Mesenchymal stem cell (in vitro differentiated cells and primary cell): ENCODE results near the gene ZNF609.
"Not testable (repeated sequence)": the region's sequence is repeated elsewhere in the genome, so short reads cannot be mapped to it uniquely, and the experiment has no call there.

ENCODE experiments used
- DNase-seq: peaks from one replicate; pipeline ENCODE4 v3.0.0-alpha.2; 2013
- H2AFZ ChIP-seq: one replicate; pipeline ENCODE4 v1.6.1; 2013; ENCODE audit warnings: low read depth, mild to moderate bottlenecking, control low read depth, inconsistent platforms, low read length, moderate library complexity
- H2AK5ac ChIP-seq: 2 replicates; pipeline ENCODE4 v1.6.1; 2013; ENCODE audit warnings: low read length, moderate library complexity, mild to moderate bottlenecking, inconsistent platforms; ENCODE audit not compliant: severe bottlenecking
- H2BK120ac ChIP-seq: one replicate; pipeline ENCODE4 v1.6.1; 2013; ENCODE audit warnings: low read depth, mild to moderate bottlenecking, inconsistent platforms, low read length, moderate library complexity
- H2BK12ac ChIP-seq, 2 experiments: one replicate each; pipeline ENCODE4 v1.6.1; 2013; ENCODE audit warnings: inconsistent platforms in 2 of 2, low read length in 2 of 2, mild to moderate bottlenecking in 2 of 2, moderate library complexity in 2 of 2, control low read depth in 1 of 2
- H2BK15ac ChIP-seq: one replicate; pipeline ENCODE4 v1.6.1; 2013; ENCODE audit warnings: mild to moderate bottlenecking, low read depth, inconsistent platforms; ENCODE audit not compliant: poor library complexity, severe bottlenecking
- H2BK5ac ChIP-seq: 2 replicates; pipeline ENCODE4 v1.6.1; 2013; ENCODE audit warnings: low read depth, mild to moderate bottlenecking, low read length, control low read depth, inconsistent platforms; ENCODE audit not compliant: poor library complexity, severe bottlenecking
- H3K14ac ChIP-seq, 2 experiments: one replicate each; pipeline ENCODE4 v1.6.1; 2013; ENCODE audit warnings: inconsistent platforms in 2 of 2, low read length in 2 of 2, control low read depth in 1 of 2, mild to moderate bottlenecking in 1 of 2, moderate library complexity in 1 of 2
- H3K18ac ChIP-seq, 2 experiments: one replicate each; pipeline ENCODE4 v1.6.1; 2013; ENCODE audit warnings: inconsistent platforms in 2 of 2, low read length in 2 of 2, control low read depth in 1 of 2, low read depth in 1 of 2, mild to moderate bottlenecking in 1 of 2
- H3K23ac ChIP-seq, 2 experiments: one replicate each; pipeline ENCODE4 v1.6.1; 2013; ENCODE audit warnings: inconsistent platforms in 2 of 2, low read length in 2 of 2, mild to moderate bottlenecking in 2 of 2, moderate library complexity in 2 of 2, control low read depth in 1 of 2
- H3K27ac ChIP-seq: 2 replicates; pipeline ENCODE4 v1.5.1; 2013; ENCODE audit warnings: mild to moderate bottlenecking, moderate library complexity, low read length, control low read depth, inconsistent platforms; ENCODE audit not compliant: poor library complexity, severe bottlenecking
- H3K27me3 ChIP-seq, 2 experiments: 2 replicates each; pipeline versions ENCODE4 v1.6.1 to v1.7.0; 2013; ENCODE audit warnings: low read length in 2 of 2, mild to moderate bottlenecking in 2 of 2, moderate library complexity in 2 of 2, control low read depth in 1 of 2, inconsistent platforms in 1 of 2; ENCODE audit not compliant: control insufficient read depth in 1 of 2, insufficient read depth in 1 of 2
- H3K36me3 ChIP-seq, 2 experiments: 2 replicates each; pipeline versions ENCODE4 v1.6.1 to v1.7.0; 2013; ENCODE audit warnings: low read length in 2 of 2, control low read depth in 1 of 2, inconsistent platforms in 1 of 2, low read depth in 1 of 2, mild to moderate bottlenecking in 1 of 2; ENCODE audit not compliant: insufficient read depth in 2 of 2, control insufficient read depth in 1 of 2
- H3K4ac ChIP-seq, 2 experiments: one replicate each; pipeline ENCODE4 v1.6.1; 2013; ENCODE audit warnings: inconsistent platforms in 2 of 2, low read length in 2 of 2, mild to moderate bottlenecking in 2 of 2, moderate library complexity in 2 of 2, control low read depth in 1 of 2, low read depth in 1 of 2
- H3K4me1 ChIP-seq: 2 replicates; pipeline ENCODE4 v1.6.1; 2013; ENCODE audit warnings: low read depth, low read length, control low read depth; ENCODE audit not compliant: control insufficient read depth, insufficient read depth
- H3K4me2 ChIP-seq: 2 replicates; pipeline ENCODE4 v1.6.1; 2013; ENCODE audit warnings: low read length, mild to moderate bottlenecking, inconsistent platforms; ENCODE audit not compliant: poor library complexity, severe bottlenecking
- H3K4me3 ChIP-seq, 2 experiments: 2 replicates each; pipeline versions ENCODE4 v1.5.1 to v1.7.0; 2013; ENCODE audit warnings: low read length in 2 of 2, mild to moderate bottlenecking in 2 of 2, control low read depth in 1 of 2, low read depth in 1 of 2; ENCODE audit not compliant: insufficient read depth in 1 of 2
- H3K79me1 ChIP-seq: replicated peaks from 2 replicates; pipeline ENCODE4 v1.6.1; 2013; ENCODE audit warnings: mild to moderate bottlenecking, control low read depth, low read length, inconsistent platforms; ENCODE audit not compliant: poor library complexity, severe bottlenecking
- H3K9ac ChIP-seq: 2 replicates; pipeline ENCODE4 v1.7.0; 2013; ENCODE audit warnings: mild to moderate bottlenecking, low read length, moderate library complexity
- H3K9me3 ChIP-seq: 2 replicates; pipeline ENCODE4 v1.7.0; 2013; ENCODE audit warnings: mild to moderate bottlenecking, low read length; ENCODE audit not compliant: control insufficient read depth
- H4K8ac ChIP-seq: one replicate; pipeline ENCODE4 v1.6.1; 2013; ENCODE audit warnings: inconsistent platforms, mild to moderate bottlenecking, low read length, moderate library complexity
- H4K91ac ChIP-seq: one replicate; pipeline ENCODE4 v1.6.1; 2013; ENCODE audit warnings: mild to moderate bottlenecking, low read length, inconsistent platforms
- WGBS: methylation state at CpG from one replicate; pipeline ENCODE4 v1.1.7; 2013; ENCODE audit warnings: mixed read lengths; 5-methylcytosine and 5-hydroxymethylcytosine counted together

ZNF609 gene

DNA sequence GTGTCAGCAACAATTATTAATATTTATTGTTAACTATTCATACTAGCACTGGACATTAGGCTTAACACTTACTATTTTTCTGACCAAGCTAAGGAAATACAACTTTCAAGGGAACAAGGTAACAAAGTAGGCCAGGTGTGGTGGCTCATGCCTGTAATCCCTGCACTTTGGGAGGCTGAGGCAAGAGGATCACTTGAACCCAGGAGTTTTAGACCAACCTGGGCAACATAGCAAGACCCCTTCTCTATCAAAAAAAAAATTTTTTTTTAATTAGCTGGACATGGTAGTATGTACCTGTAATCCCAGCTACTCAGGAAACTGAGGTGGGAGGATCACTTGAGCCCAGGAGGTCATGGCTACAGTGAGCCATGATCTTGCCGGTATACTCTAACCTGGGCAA, 183.3 kb downstream of the ZNF609 start:
- no peak overlapping the region for H3K23ac ChIP-seq
- peak overlapping the region; percentile 79 for H3K27ac ChIP-seq
- H3K14ac ChIP-seq, result no peak overlapping the region
- H3K36me3 ChIP-seq, result peaks cover 3 to 12% of the 10 kb centered on the region in 2 experiments
- H2AK5ac ChIP-seq, result peak overlapping the region; percentile 88
- no peak overlapping the region for H3K18ac ChIP-seq
- H2BK120ac ChIP-seq, result no peak overlapping the region
- H3K27me3 ChIP-seq, result no peaks in the 10 kb centered on the region
- H3K9me3 ChIP-seq, result no peaks in the 10 kb centered on the region
- H3K4me2 ChIP-seq, result no peak overlapping the region
- no peak for DNase-seq
- H3K4ac ChIP-seq, result no peak overlapping the region
- H3K4me1 ChIP-seq, result peaks cover 10% of the 10 kb centered on the region
- no peak overlapping the region for H3K4me3 ChIP-seq
- no peak overlapping the region for H2BK15ac ChIP-seq
- WGBS, result no CpG with 5 or more reads among the region's 1 CpG
- H2BK5ac ChIP-seq, result no peak overlapping the region
- peaks cover 31% of the 10 kb centered on the region for H3K79me1 ChIP-seq
- no peak overlapping the region for H4K91ac ChIP-seq
- no peak overlapping the region for H3K9ac ChIP-seq
- no peak overlapping the region for H2AFZ ChIP-seq
- no peak overlapping the region for H4K8ac ChIP-seq
- no peak overlapping the region for H2BK12ac ChIP-seq

DNA sequence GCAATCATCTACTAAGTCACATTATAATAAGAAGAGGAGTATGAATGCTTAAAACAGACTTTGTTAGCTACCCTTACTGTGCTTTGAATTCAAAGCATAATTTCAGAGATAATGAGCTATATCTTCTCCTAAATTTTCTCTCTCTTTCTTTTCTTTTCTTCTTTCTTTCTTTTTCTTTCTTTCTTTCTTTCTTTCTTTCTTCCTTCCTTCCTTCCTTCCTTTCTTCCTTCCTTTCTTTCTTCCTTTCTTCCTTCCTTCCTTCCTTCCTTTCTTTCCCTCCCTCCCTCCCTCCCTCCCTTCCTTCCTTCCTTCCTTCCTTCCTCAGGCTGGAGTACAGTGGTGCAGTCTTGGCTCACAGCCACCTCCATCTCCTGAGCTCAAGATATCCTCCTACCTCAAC, 184.4 kb downstream of the ZNF609 start:
- Histone ChIP-seq H3K79me1 (peaks cover 27% of the 10 kb centered on the region), H3K36me3 (peaks cover 3 to 12% of the 10 kb centered on the region in 2 experiments), H3K4me1 (peaks cover 10% of the 10 kb centered on the region)
- H3K27ac ChIP-seq, H3K4me3 ChIP-seq, H3K9ac ChIP-seq, H2BK15ac ChIP-seq, H2BK12ac ChIP-seq, H3K9me3 ChIP-seq, H4K8ac ChIP-seq, H3K4me2 ChIP-seq, H3K23ac ChIP-seq, H3K14ac ChIP-seq, DNase-seq, H2AK5ac ChIP-seq, H3K4ac ChIP-seq, H2AFZ ChIP-seq, H3K18ac ChIP-seq, H2BK120ac ChIP-seq, H3K27me3 ChIP-seq, H4K91ac ChIP-seq, H2BK5ac ChIP-seq: not testable (repeated sequence)

DNA sequence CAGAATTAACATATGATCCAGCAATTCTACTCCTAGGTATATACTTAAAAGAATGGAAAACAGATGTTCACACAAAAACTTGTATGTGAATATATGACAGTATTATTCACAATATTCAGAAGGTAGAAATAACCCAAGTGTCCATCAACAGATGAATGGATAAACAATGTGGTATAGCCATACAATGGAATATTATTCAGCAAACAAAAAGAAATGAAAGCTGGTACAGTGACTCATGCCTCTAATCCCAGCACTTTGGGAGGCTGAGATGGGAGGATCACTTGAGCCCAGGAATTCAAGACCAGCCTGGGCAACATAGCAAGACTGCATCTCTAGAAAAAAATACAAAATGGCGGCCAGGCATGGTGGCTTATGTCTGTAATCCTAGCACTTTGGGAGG, 185.6 kb downstream of the ZNF609 start:
- DNase-seq, result no peak
- no peak overlapping the region for H4K8ac ChIP-seq
- no peak overlapping the region for H3K23ac ChIP-seq
- H2BK5ac ChIP-seq, result no peak overlapping the region
- peaks cover 3 to 7% of the 10 kb centered on the region in 2 experiments for H3K36me3 ChIP-seq
- no peak overlapping the region for H3K4me2 ChIP-seq
- H2AFZ ChIP-seq, result no peak overlapping the region
- peaks cover 21% of the 10 kb centered on the region for H3K79me1 ChIP-seq
- H2BK12ac ChIP-seq, result no peak overlapping the region
- no peak overlapping the region for H3K4ac ChIP-seq
- H2BK15ac ChIP-seq, result no peak overlapping the region
- H3K27me3 ChIP-seq, result no peaks in the 10 kb centered on the region
- no peak overlapping the region for H3K14ac ChIP-seq
- H3K4me1 ChIP-seq, result peaks cover 10% of the 10 kb centered on the region
- H3K9me3 ChIP-seq, result no peaks in the 10 kb centered on the region
- 100% methylated on average over 1 of the region's 1 CpG for WGBS
- H2BK120ac ChIP-seq, result no peak overlapping the region
- no peak overlapping the region for H3K4me3 ChIP-seq
- H3K27ac ChIP-seq, result no peak overlapping the region
- no peak overlapping the region for H2AK5ac ChIP-seq
- H4K91ac ChIP-seq, result no peak overlapping the region
- H3K9ac ChIP-seq, result no peak overlapping the region
- H3K18ac ChIP-seq, result no peak overlapping the region

DNA sequence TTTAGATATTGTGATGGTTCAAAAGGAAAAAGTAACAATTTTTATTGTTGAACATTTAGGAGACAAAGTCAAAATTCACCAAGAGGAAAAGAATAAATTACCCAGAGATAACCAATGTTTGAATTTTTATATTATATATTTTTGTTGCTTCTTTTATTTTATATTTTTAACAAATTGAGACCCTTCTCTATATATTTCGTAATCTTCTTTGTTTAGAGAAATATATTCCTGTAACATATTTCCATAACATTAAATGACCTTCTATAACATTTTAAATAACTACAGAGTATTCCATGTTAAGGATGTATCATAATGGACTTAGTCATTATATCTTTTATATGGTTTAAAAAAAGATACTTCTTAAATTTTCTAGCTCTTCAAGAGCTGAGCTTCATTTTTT, 187.0 kb downstream of the ZNF609 start:
- Histone ChIP-seq H3K4me3 (no peak overlapping the region), H3K4ac (no peak overlapping the region), H4K91ac (no peak overlapping the region), H2BK5ac (no peak overlapping the region), H3K79me1 (peaks cover 23% of the 10 kb centered on the region), H4K8ac (no peak overlapping the region), H3K27ac (no peak overlapping the region), H3K18ac (no peak overlapping the region), H3K9ac (no peak overlapping the region), H3K14ac (no peak overlapping the region), H3K27me3 (no peaks in the 10 kb centered on the region), H2AFZ (no peak overlapping the region), H3K4me1 (peaks cover 11% of the 10 kb centered on the region), H2BK15ac (no peak overlapping the region), H3K36me3 (peaks cover 0 to 5% of the 10 kb centered on the region in 2 experiments), H3K23ac (no peak overlapping the region), H3K9me3 (no peaks in the 10 kb centered on the region), H3K4me2 (no peak overlapping the region), H2BK120ac (no peak overlapping the region), H2BK12ac (no peak overlapping the region), H2AK5ac (no peak overlapping the region)
- WGBS, result no CpG with 5 or more reads among the region's 1 CpG
- no peak for DNase-seq
